GM12878 (cell line): ENCODE data around the gene RAC2. TPM values are rescaled to one million over a fixed set of nuclear protein-coding genes. Genes with fewer than 3 reads are reported as not detected.

Experiments used
- ATAC-seq: fragments of 200-7000 bp; cut with Tn5 transposase; 3 replicates; pipeline ENCODE4 v1.9.1; 2020; ENCODE audit warnings: mild to moderate bottlenecking, moderate library complexity
- BruUV-seq: library from RNA; stranded (reverse); fragments of 400-500 nt; replicated peaks from 2 replicates; lab custom pipeline; 2021; lab: Mats Ljungman, UMichigan
- CTCF ChIA-PET: fragments of 300-600 bp; sonication (Branson Sonifier 250); formaldehyde crosslinking; extraction: SDS; loops from one replicate; lab custom pipeline; 2021; ENCODE audit warnings: inconsistent platforms; lab: Yijun Ruan, JAX
- POLR2A ChIA-PET: fragments of 350-600 bp; formaldehyde crosslinking; extraction: SDS; loops from one replicate; lab custom pipeline; 2021; ENCODE audit warnings: inconsistent platforms; lab: Charles Lee
- RAD21 ChIA-PET: fragments of 300-600 bp; sonication (Branson Sonifier 250); formaldehyde crosslinking; loops from one replicate; lab custom pipeline; 2023; ENCODE audit warnings: antibody characterized with exemption; ENCODE audit not compliant: unreplicated experiment; lab: Charles Lee
- SMC1A ChIA-PET: fragments of 300-600 bp; sonication (Branson Sonifier 250); formaldehyde crosslinking; loops from one replicate; lab custom pipeline; 2023; ENCODE audit not compliant: unreplicated experiment, uncharacterized antibody; lab: Charles Lee
- DNase-seq: peaks from one replicate; pipeline ENCODE4 v3.0.0-alpha.2; 2011; ENCODE audit warnings: low read depth, low spot score
- FAIRE-seq: peaks from 3 replicates; lab custom pipeline; 2011; peaks lifted over from hg19 to GRCh38; lab: Jason Lieb, UNC
- H2AFZ ChIP-seq: 2 replicates; pipeline ENCODE4 v1.6.0; 2011; ENCODE audit warnings: low read depth, low read length, control low read depth; ENCODE audit not compliant: control insufficient read depth
- H3K27ac ChIP-seq: 2 replicates; pipeline ENCODE4 v1.5.1; 2011; ENCODE audit warnings: control low read depth; ENCODE audit not compliant: control insufficient read depth, insufficient read depth
- H3K27me3 ChIP-seq, 2 experiments: replicated peaks in 1 of 2; 2 replicates each; pipeline versions ENCODE4 v1.6.0 to v1.6.1; 2011; ENCODE audit warnings: low read length in 1 of 2; ENCODE audit not compliant: control insufficient read depth in 2 of 2, insufficient read depth in 2 of 2
- H3K36me3 ChIP-seq, 2 experiments: 2 replicates each; pipeline ENCODE4 v1.5.1; 2011; ENCODE audit warnings: low read length in 1 of 2; ENCODE audit not compliant: control insufficient read depth in 2 of 2, insufficient read depth in 2 of 2
- H3K4me1 ChIP-seq: 2 replicates; pipeline ENCODE4 v1.6.1; 2011; ENCODE audit warnings: mild to moderate bottlenecking, low read length, moderate library complexity, mixed read lengths; ENCODE audit not compliant: control insufficient read depth, insufficient read depth
- H3K4me2 ChIP-seq: 2 replicates; pipeline ENCODE4 v1.6.0; 2011; ENCODE audit warnings: control low read depth; ENCODE audit not compliant: control insufficient read depth, insufficient read depth
- H3K4me3 ChIP-seq: fragments of 200-600 bp; sonication (generic); 2 replicates; pipeline ENCODE4 v1.5.1; 2016
- H3K79me2 ChIP-seq: 2 replicates; pipeline ENCODE4 v1.6.0; 2011; ENCODE audit warnings: low read length; ENCODE audit not compliant: control insufficient read depth, insufficient read depth
- H3K9ac ChIP-seq: 2 replicates; pipeline ENCODE4 v1.8.0; 2011; ENCODE audit warnings: low read length, control low read depth, mixed read lengths; ENCODE audit not compliant: control insufficient read depth, insufficient read depth
- H3K9me3 ChIP-seq: replicated peaks from 3 replicates; pipeline ENCODE4 v1.5.1; 2011; ENCODE audit warnings: mild to moderate bottlenecking, low read length; ENCODE audit not compliant: control insufficient read depth, insufficient read depth
- H4K20me1 ChIP-seq: 2 replicates; pipeline ENCODE4 v1.6.0; 2011; ENCODE audit not compliant: control insufficient read depth, insufficient read depth
- CBFB ChIP-seq: IDR thresholded peaks from 2 replicates; pipeline ENCODE4 v1.6.1; 2016; ENCODE audit warnings: antibody characterized with exemption, low read depth
- EP300 ChIP-seq, 2 experiments: fragments of 150-350 bp in 1 of 2; IDR thresholded peaks; 2 replicates each; pipeline ENCODE4 v1.6.1; 2011 to 2012; ENCODE audit warnings: low read depth in 2 of 2, low read length in 2 of 2, borderline replicate concordance in 1 of 2, improper control_type of control experiment in 1 of 2, inconsistent platforms in 1 of 2; ENCODE audit not compliant: control insufficient read depth in 1 of 2
- MEF2A ChIP-seq: IDR thresholded peaks from 2 replicates; pipeline ENCODE4 v1.6.1; 2011; ENCODE audit warnings: low read depth, mild to moderate bottlenecking, low read length, moderate library complexity; ENCODE audit not compliant: insufficient read depth
- MEF2B ChIP-seq: fragments of 450-650 bp; IDR thresholded peaks from 2 replicates; pipeline ENCODE4 v1.6.1; 2018; ENCODE audit warnings: mild to moderate bottlenecking, moderate library complexity; ENCODE audit not compliant: partially characterized antibody, poor library complexity, severe bottlenecking
- MXI1 ChIP-seq: fragments of 150-350 bp; IDR thresholded peaks from 2 replicates; pipeline ENCODE4 v1.6.1; 2011; ENCODE audit warnings: low read depth, mild to moderate bottlenecking, inconsistent platforms, low read length, improper control_type of control experiment
- NFIC ChIP-seq: IDR thresholded peaks from 2 replicates; pipeline ENCODE4 v1.6.1; 2012; ENCODE audit warnings: low read depth, mild to moderate bottlenecking, inconsistent platforms, low read length, moderate library complexity
- NR2F1 ChIP-seq: fragments of 450-650 bp; conservative IDR thresholded peaks from 2 replicates; pipeline ENCODE4 v1.6.1; 2017; ENCODE audit warnings: mild to moderate bottlenecking
- RAD21 ChIP-seq: IDR thresholded peaks from 2 replicates; pipeline ENCODE4 v1.6.1; 2011; ENCODE audit warnings: mild to moderate bottlenecking, low read depth, low read length, moderate library complexity; ENCODE audit not compliant: insufficient read depth
- RUNX3 ChIP-seq: IDR thresholded peaks from 2 replicates; pipeline ENCODE4 v1.6.1; 2012; ENCODE audit warnings: low read length, inconsistent platforms
- SMAD1 ChIP-seq: fragments of 450-650 bp; IDR thresholded peaks from 2 replicates; pipeline ENCODE4 v1.6.1; 2018; ENCODE audit warnings: mild to moderate bottlenecking, low read depth; ENCODE audit not compliant: partially characterized antibody
- SMAD5 ChIP-seq: IDR thresholded peaks from 2 replicates; pipeline ENCODE4 v1.6.1; 2016; ENCODE audit warnings: antibody characterized with exemption, low read depth
- SMARCA5 ChIP-seq: fragments of 450-650 bp; IDR thresholded peaks from 2 replicates; pipeline ENCODE4 v1.6.1; 2017; ENCODE audit warnings: mild to moderate bottlenecking
- SP1 ChIP-seq: IDR thresholded peaks from one replicate; pipeline ENCODE4 v1.6.1; 2011; ENCODE audit warnings: low read depth, low read length
- TBL1XR1 ChIP-seq: IDR thresholded peaks from 2 replicates; pipeline ENCODE4 v1.6.1; 2012; ENCODE audit warnings: low read depth, low read length, improper control_type of control experiment
- YY1 ChIP-seq: IDR thresholded peaks from 2 replicates; pipeline ENCODE4 v1.6.1; 2011; ENCODE audit warnings: low read depth, mild to moderate bottlenecking, low read length
- WGBS: methylation state at CpG from one replicate; pipeline ENCODE4 v1.1.6; 2016; ENCODE audit warnings: low lambda C conversion rate; ENCODE audit not compliant: insufficient replicate concordance, insufficient coverage; ENCODE audit errors: missing lambda C conversion rate; 5-methylcytosine and 5-hydroxymethylcytosine counted together
- in situ Hi-C: fragments of 300-500 bp; cut with MboI; formaldehyde crosslinking; loops from 9 replicates; pipeline ENCODE4 v1.14.3; 2018; ENCODE audit warnings: mixed read lengths
- intact Hi-C: fragments of 100-400 bp; cut with micrococcal nuclease; formaldehyde crosslinking; loops from one replicate; pipeline ENCODE4 v1.14.2; 2022; ENCODE audit not compliant: unreplicated experiment
- polyA plus RNA-seq, 11 experiments: library from polyadenylated mRNA; depleted of rRNA in 4 of 11; unstranded in 6 of 11; stranded (reverse) in 5 of 11; fragments of >200 nt; fragmentation: Nextera tagmentation in 4 of 11; fragmentation: Illumina TruSeq in 1 of 11; extraction: Ambion mirVana in 4 of 11; extraction: Trizol in 1 of 11; gene quantifications; 1 replicate in 1 of 11; 2 replicates in 10 of 11; pipeline versions ENCODE4 v1.2.1 to v1.2.3, GENCODE V29; 2011 to 2016; ENCODE audit warnings: inconsistent platforms in 2 of 11, missing spikeins in 2 of 11, low read depth in 1 of 11
- total RNA-seq, 4 experiments: library from RNA; depleted of rRNA in 3 of 4; stranded (reverse); fragments of >200 nt in 3 of 4; fragmentation: Illumina TruSeq in 1 of 4; extraction: Trizol in 1 of 4; gene quantifications; 2 replicates each; pipeline versions ENCODE4 v1.2.1 to v1.2.3, GENCODE V29; 2013 to 2021
- TF ChIP-seq, protein P1 (sequence below): fragments of 150-350 bp; IDR thresholded peaks from 2 replicates; pipeline ENCODE4 v1.6.1; 2014; ENCODE audit warnings: mild to moderate bottlenecking, low read depth, low read length
- TF ChIP-seq, protein P2 (sequence below): IDR thresholded peaks from 2 replicates; pipeline ENCODE4 v1.6.1; 2011; ENCODE audit warnings: borderline replicate concordance, low read depth, mild to moderate bottlenecking, moderate library complexity, low read length; ENCODE audit not compliant: insufficient read depth, poor library complexity, severe bottlenecking
- TF ChIP-seq, protein P3 (sequence below): fragments of 450-650 bp; IDR thresholded peaks from 2 replicates; pipeline ENCODE4 v1.6.1; 2017; ENCODE audit warnings: mild to moderate bottlenecking, low read depth, inconsistent platforms; ENCODE audit not compliant: poor library complexity, severe bottlenecking

The RAC2 gene
- total and polyA plus RNA-seq, 10 of the 15 experiments (the other 5 are each of a cell fraction or from before 2014, with no cell fraction given), result 102 to 386 (median 304) TPM

DNA sequence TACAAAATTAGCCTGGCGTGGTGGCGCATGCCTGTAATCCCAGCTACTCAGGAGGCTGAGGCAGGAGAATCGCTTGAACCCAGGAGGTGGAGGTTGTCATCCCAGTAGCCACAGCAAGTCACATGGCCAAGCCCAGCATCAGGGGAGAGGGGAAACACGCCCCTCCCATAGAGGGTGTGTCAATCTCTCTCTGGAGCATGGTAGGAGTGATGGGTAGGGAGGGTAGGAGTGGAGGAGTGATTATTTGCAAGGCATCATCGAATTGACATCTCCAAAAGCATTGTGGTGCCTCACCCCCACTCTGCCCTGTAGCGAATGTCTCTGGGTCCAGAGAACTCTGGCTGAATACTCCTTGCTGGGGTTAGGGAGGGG lies 25.7 kb downstream of the RAC2 start (continued):
- TF ChIP-seq SMARCA5 (no peak), SMAD1 (no peak), YY1 (no peak), NFIC (no peak), SMAD5 (no peak), SP1 (no peak), MXI1 (0 out of 2 replicates have a peak, but pooled peaks have one; percentile 27)
- TF ChIP-seq, protein P1, sequence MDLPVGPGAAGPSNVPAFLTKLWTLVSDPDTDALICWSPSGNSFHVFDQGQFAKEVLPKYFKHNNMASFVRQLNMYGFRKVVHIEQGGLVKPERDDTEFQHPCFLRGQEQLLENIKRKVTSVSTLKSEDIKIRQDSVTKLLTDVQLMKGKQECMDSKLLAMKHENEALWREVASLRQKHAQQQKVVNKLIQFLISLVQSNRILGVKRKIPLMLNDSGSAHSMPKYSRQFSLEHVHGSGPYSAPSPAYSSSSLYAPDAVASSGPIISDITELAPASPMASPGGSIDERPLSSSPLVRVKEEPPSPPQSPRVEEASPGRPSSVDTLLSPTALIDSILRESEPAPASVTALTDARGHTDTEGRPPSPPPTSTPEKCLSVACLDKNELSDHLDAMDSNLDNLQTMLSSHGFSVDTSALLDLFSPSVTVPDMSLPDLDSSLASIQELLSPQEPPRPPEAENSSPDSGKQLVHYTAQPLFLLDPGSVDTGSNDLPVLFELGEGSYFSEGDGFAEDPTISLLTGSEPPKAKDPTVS, result no peak
- TF ChIP-seq, protein P2, sequence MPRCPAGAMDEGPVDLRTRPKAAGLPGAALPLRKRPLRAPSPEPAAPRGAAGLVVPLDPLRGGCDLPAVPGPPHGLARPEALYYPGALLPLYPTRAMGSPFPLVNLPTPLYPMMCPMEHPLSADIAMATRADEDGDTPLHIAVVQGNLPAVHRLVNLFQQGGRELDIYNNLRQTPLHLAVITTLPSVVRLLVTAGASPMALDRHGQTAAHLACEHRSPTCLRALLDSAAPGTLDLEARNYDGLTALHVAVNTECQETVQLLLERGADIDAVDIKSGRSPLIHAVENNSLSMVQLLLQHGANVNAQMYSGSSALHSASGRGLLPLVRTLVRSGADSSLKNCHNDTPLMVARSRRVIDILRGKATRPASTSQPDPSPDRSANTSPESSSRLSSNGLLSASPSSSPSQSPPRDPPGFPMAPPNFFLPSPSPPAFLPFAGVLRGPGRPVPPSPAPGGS, result no peak

DNA sequence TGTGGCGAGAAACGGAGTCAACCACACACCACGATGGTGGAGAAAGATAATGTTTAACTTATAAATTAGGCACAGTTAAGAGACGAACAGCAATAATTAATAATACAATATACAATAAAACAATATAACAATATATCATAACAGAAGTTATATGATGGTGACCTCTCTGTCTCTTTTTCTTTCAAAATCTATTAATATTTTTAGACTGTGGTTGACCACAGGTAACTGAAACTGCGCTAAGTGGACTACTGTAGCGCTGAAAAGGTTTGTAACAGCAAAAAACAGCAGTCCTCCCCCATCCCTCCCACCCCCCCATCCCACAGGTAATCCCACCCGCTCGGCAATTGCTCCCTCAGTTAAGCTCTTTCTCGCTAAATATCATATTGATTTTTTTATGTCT lies 28.2 kb downstream of the RAC2 start:
- FAIRE-seq (peak; percentile 13), ATAC-seq (no peak), DNase-seq (no peak)
- no peaks in the 10 kb centered on the region for H3K27me3 ChIP-seq
- ChIA-PET SMC1A (interaction anchor here (0.6 to 6.7 kb wide), 13 partner anchors 10 to 238 kb away, joined by 3 to 109 read pairs (median 3); partner anchors contain the start of gene RAC2), POLR2A (interaction anchor here (0.8 to 11.6 kb wide), 7 partner anchors 9 to 44 kb away, joined by 3 to 246 read pairs (median 9); partner anchors contain the start of gene RAC2), CTCF (interaction anchor here (0.6 to 8.1 kb wide), 14 partner anchors 9 to 242 kb away, joined by 3 to 111 read pairs (median 5); partner anchors contain the start of genes IL2RB and RAC2), RAD21 (interaction anchor here (2.6 to 11.8 kb wide), 6 partner anchors 14 to 53 kb away, joined by 5 to 196 read pairs (median 34); partner anchors contain the start of gene RAC2)
- no TSS peak for BruUV-seq
- 9% methylated on average over 9 of the region's 9 CpGs for WGBS
- H3K4me3 ChIP-seq, result peak overlapping the region; percentile 62; the same call in 1 of the 2 replicates
- no peaks in the 10 kb centered on the region for H4K20me1 ChIP-seq
- H3K36me3 ChIP-seq, result no peaks in the 10 kb centered on the region; a peak in 1 of 4 replicates
- intact Hi-C loops (loop anchor here (1.0 kb wide), 1 partner anchor 42 kb away; no protein-coding TSS in a partner anchor), in situ Hi-C loops (loop anchor here (25.0 kb wide), 1 partner anchor 1829 kb away; the partner anchor contains the start of gene HMOX1)
- H2AFZ ChIP-seq, result no peak overlapping the region
- H3K79me2 ChIP-seq, result peaks cover 18% of the 10 kb centered on the region
- H3K4me1 ChIP-seq, result peaks cover 45% of the 10 kb centered on the region
- H3K9me3 ChIP-seq, result no peaks in the 10 kb centered on the region; the same call in 2 of the 3 replicates
- no peak overlapping the region for H3K9ac ChIP-seq
- peak overlapping the region; percentile 82 for H3K4me2 ChIP-seq
- peak overlapping the region; percentile 60; the same call in 1 of the 2 replicates for H3K27ac ChIP-seq
- TF ChIP-seq TBL1XR1 (peak; percentile 65; the same call in 1 of the 2 replicates), EP300 (IDR thresholded peaks at IDR 0.05; ENCODE audit: borderline replicate concordance in 1 of 2, control insufficient read depth in 1 of 2, low read depth in 2 of 2, low read length in 2 of 2) (peak; percentile 8 to 50; a peak in 1 of 4 replicates), RUNX3 (peak; percentile 92), CBFB (peak; percentile 64; the same call in 1 of the 2 replicates), NR2F1 (peak; percentile 78), RAD21 (no peak), MEF2B (peak; percentile 39), MEF2A (peak; percentile 89)
- TF ChIP-seq, protein P3, sequence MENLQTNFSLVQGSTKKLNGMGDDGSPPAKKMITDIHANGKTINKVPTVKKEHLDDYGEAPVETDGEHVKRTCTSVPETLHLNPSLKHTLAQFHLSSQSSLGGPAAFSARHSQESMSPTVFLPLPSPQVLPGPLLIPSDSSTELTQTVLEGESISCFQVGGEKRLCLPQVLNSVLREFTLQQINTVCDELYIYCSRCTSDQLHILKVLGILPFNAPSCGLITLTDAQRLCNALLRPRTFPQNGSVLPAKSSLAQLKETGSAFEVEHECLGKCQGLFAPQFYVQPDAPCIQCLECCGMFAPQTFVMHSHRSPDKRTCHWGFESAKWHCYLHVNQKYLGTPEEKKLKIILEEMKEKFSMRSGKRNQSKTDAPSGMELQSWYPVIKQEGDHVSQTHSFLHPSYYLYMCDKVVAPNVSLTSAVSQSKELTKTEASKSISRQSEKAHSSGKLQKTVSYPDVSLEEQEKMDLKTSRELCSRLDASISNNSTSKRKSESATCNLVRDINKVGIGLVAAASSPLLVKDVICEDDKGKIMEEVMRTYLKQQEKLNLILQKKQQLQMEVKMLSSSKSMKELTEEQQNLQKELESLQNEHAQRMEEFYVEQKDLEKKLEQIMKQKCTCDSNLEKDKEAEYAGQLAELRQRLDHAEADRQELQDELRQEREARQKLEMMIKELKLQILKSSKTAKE, result peak; percentile 37
